Measurements from ENCODE around the gene GPX2. TPM values are rescaled to one million over a fixed set of nuclear protein-coding genes. Genes with fewer than 3 reads are reported as not detected.
A peak's percentile ranks its signal among the peaks of the same experiment; 100 is the strongest.

GPX2 gene
- total and polyA plus RNA-seq, 2 of the 8 experiments (the other 6 are each of a cell fraction or from before 2014, with no cell fraction given): 0.30 to 0.89 TPM

GRCh38 chr14:64986648-64987437, 44.3 kb upstream of the GPX2 start, which contains the start of gene FNTB (continued):
- TF ChIP-seq RAD21 (IDR thresholded peaks at IDR 0.05 in 1 of 2, conservative IDR thresholded peaks at IDR 0.05 in 1 of 2; ENCODE audit: low read depth in 2 of 2, low read length in 2 of 2) (peak; percentile 84 to 87), SP1 (IDR thresholded peaks at IDR 0.05; ENCODE audit: low read depth, low read length) (0 out of 2 replicates have a peak, but pooled peaks have one; percentile 36), POU5F1 (IDR thresholded peaks at IDR 0.05; ENCODE audit: low read depth, low read length) (no peak), TAF1 (IDR thresholded peaks at IDR 0.05; ENCODE audit: low read depth, low read length) (peak; percentile 61; the same call in 1 of the 2 replicates), EZH2 (IDR thresholded peaks at IDR 0.05; ENCODE audit: low read depth, low read length, severe bottlenecking) (no peak)
